GM23338 (cell line): ENCODE measurements around the gene MOXD1.

ENCODE experiments used
- CTCF ChIP-seq, 2 experiments: fragments of 200-600 bp in 1 of 2; sonication (generic) in 1 of 2; conservative IDR thresholded peaks; 2 replicates each; pipeline versions ENCODE4 v1.5.1 to v1.6.1; 2016 to 2017; ENCODE audit warnings: antibody characterized with exemption in 2 of 2, low read depth in 2 of 2, mild to moderate bottlenecking in 2 of 2, moderate library complexity in 1 of 2
- POLR2AphosphoS5 ChIP-seq: IDR thresholded peaks from 2 replicates; pipeline ENCODE4 v1.6.1; 2016; ENCODE audit warnings: antibody characterized with exemption, low read depth

- TF ChIP-seq CTCF (conservative IDR thresholded peaks at IDR 0.05; ENCODE audit: low read depth in 2 of 2) = no peak
- TF ChIP-seq POLR2AphosphoS5 = no peak
These were observed 11.6 kb upstream of the MOXD1 start for GRCh38 chr6:132412656-132413498.
